Measurements from ENCODE around the gene UGT8. TPM values are rescaled to one million over a fixed set of nuclear protein-coding genes. Genes with fewer than 3 reads are reported as not detected.
A peak's percentile ranks its signal among the peaks of the same experiment; 100 is the strongest.

Gene UGT8
- total RNA-seq, 1 experiment from 2014 or later = 15.7 TPM

DNA sequence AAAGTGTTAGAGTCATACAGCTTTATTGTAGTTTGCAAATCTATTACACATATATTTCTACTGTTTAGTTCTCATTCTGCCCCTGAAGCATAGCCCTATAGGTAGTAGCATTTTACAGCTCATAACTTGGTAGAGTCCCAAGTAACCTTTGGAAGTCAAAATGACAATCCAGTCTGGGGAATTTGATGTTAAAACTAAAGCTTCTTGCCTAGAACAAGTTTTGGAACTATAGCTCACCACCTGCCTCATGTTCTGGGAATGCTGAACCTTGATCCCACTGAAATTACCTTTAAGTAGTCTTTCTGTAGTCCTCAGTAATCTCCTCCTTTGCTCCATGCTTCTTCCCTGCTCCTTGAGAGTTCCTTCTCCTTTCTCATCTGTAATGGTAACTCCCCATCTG lies 8.4 kb downstream of the UGT8 start:
- peaks cover 3% of the 10 kb centered on the region for H3K79me1 ChIP-seq (ENCODE audit: insufficient read depth, low read depth, low read length, poor library complexity, severe bottlenecking)
- no peak overlapping the region for H4K5ac ChIP-seq (ENCODE audit: insufficient read length, low read depth, low read length)
- no peak overlapping the region for H3K4me2 ChIP-seq (ENCODE audit: insufficient read depth, insufficient read length, low read length)
- no peak overlapping the region for H3K23ac ChIP-seq (ENCODE audit: insufficient read length, low read depth, low read length)
- H3K79me2 ChIP-seq (ENCODE audit: insufficient read depth, low read length) = peaks cover 6% of the 10 kb centered on the region; the same call in 1 of the 2 replicates
- no peak overlapping the region for H3K4me3 Mint-ChIP-seq
- H3K27ac ChIP-seq (ENCODE audit: insufficient read length, low read depth, low read length) = no peak overlapping the region
- H3K4me1 Mint-ChIP-seq = peaks cover 2 to 3% of the 10 kb centered on the region in 2 experiments; a peak in 1 of 4 replicates
- H2AK5ac ChIP-seq (ENCODE audit: insufficient read length, low read length) = no peak overlapping the region
- no peaks in the 10 kb centered on the region for H3K27me3 Mint-ChIP-seq (ENCODE audit: low read depth)
- H3K27ac Mint-ChIP-seq = no peak overlapping the region
- no peak overlapping the region for H2BK5ac ChIP-seq (ENCODE audit: insufficient read length, low read length)
- H3K27me3 ChIP-seq (ENCODE audit: insufficient read depth, low read length) = no peaks in the 10 kb centered on the region
- H3K56ac ChIP-seq (ENCODE audit: insufficient read length, low read depth, low read length) = no peak overlapping the region
- no peak overlapping the region for H4K8ac ChIP-seq (replicated peaks; ENCODE audit: insufficient read length, low read depth, low read length)
- no peaks in the 10 kb centered on the region for H3K9me3 Mint-ChIP-seq
- no peaks in the 10 kb centered on the region for H3K9me3 ChIP-seq (ENCODE audit: control insufficient read depth, low read depth, low read length)
- no peak overlapping the region for H2BK15ac ChIP-seq (ENCODE audit: low read depth, low read length)
- no peak overlapping the region for H4K91ac ChIP-seq (ENCODE audit: insufficient read length, low read depth, low read length)
- H2BK12ac ChIP-seq (ENCODE audit: insufficient read length, low read depth, low read length) = no peak overlapping the region
- no peak overlapping the region for H2AFZ ChIP-seq (ENCODE audit: low read length)
- DNase-seq = no peak
- H3K18ac ChIP-seq (ENCODE audit: insufficient read length, low read depth, low read length) = no peak overlapping the region
- no peak overlapping the region for H3K9ac ChIP-seq (ENCODE audit: extremely low read depth, insufficient read length, low read length)
- H3T11ph ChIP-seq (ENCODE audit: low read length) = peak overlapping the region; percentile 53
- H3K4me1 ChIP-seq (ENCODE audit: insufficient read depth, low read length) = peaks cover 4% of the 10 kb centered on the region; the same call in 1 of the 2 replicates
- TF ChIP-seq, protein P1, sequence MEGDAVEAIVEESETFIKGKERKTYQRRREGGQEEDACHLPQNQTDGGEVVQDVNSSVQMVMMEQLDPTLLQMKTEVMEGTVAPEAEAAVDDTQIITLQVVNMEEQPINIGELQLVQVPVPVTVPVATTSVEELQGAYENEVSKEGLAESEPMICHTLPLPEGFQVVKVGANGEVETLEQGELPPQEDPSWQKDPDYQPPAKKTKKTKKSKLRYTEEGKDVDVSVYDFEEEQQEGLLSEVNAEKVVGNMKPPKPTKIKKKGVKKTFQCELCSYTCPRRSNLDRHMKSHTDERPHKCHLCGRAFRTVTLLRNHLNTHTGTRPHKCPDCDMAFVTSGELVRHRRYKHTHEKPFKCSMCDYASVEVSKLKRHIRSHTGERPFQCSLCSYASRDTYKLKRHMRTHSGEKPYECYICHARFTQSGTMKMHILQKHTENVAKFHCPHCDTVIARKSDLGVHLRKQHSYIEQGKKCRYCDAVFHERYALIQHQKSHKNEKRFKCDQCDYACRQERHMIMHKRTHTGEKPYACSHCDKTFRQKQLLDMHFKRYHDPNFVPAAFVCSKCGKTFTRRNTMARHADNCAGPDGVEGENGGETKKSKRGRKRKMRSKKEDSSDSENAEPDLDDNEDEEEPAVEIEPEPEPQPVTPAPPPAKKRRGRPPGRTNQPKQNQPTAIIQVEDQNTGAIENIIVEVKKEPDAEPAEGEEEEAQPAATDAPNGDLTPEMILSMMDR (conservative IDR thresholded peaks at IDR 0.05) = no peak
- no peak overlapping the region for H2BK20ac ChIP-seq (ENCODE audit: low read depth, low read length, poor library complexity, severe bottlenecking)
- H3K23me2 ChIP-seq (ENCODE audit: insufficient read length, low read depth, low read length, poor library complexity, severe bottlenecking) = no peaks in the 10 kb centered on the region
- no peaks in the 10 kb centered on the region for H4K20me1 ChIP-seq (ENCODE audit: control insufficient read depth, insufficient read depth, insufficient read length)
- H3K14ac ChIP-seq (ENCODE audit: insufficient read depth, low read length) = no peak overlapping the region
- H3K36me3 Mint-ChIP-seq (ENCODE audit: insufficient read depth in 1 of 3, low read depth in 3 of 3) = no peaks in the 10 kb centered on the region
- no peak overlapping the region for H2BK120ac ChIP-seq (ENCODE audit: low read depth, low read length, poor library complexity, severe bottlenecking)
- no peak overlapping the region for H3K4ac ChIP-seq (ENCODE audit: low read depth, low read length)

All from H9 (cell line).